NCI-H82 (cell line): ENCODE data around the gene ENTREP1.
"Not testable (repeated sequence)": the region's sequence is repeated elsewhere in the genome, so short reads cannot be mapped to it uniquely, and the experiment has no call there.

Source experiments
- DNase-seq: peaks from one replicate; lab custom pipeline; 2025; lab: John Stamatoyannopoulos, UW

The ENTREP1 gene

DNA sequence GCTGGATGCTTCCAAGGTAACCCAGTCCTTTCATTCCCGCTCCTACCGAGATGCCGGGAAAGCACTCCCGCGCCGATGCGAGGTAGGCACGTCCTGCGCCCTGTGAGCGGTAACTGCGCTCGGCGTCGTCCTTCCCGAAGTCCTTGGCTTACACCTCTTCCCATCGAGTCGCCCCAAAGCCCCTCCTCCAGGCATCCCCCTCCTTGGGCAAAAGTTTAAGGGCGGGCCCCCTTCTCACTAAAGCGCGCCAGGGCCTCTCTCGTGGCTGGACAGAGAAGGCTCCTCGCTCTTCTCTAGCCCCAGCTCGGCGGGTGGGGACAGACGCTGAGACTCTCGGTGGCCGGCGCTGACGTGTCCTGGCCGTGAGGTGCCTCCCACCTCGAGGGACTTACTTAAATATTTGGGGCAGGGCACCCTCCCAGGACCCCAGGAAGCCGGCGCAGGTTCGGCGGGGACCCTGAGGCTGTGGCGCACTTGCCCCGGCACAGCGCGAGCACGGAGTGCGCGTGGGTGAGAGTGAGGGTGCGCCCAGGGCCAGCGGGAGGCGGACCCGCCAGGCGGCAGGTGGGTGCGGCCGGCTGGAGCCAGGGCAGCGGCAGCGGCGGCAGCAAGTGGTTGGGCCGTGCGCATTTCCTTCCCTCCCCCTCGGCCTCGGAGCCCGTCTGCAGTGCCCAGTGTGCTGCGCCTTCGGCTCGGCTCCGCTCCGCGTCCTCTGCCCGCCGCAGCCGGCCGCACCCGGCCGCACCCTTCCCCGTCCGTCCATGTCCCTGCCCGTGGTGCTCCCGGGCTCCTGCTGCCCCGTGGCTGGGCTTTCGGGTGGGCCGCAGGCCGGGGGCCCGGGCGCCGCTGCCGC lies at the start of gene ENTREP1:
TSS of gene ENTREP1 (plus strand) at position 667 of the 853 bp plus-strand sequence. CDS start at position 762, 95 bp downstream.
- DNase-seq = peak; percentile 42

DNA sequence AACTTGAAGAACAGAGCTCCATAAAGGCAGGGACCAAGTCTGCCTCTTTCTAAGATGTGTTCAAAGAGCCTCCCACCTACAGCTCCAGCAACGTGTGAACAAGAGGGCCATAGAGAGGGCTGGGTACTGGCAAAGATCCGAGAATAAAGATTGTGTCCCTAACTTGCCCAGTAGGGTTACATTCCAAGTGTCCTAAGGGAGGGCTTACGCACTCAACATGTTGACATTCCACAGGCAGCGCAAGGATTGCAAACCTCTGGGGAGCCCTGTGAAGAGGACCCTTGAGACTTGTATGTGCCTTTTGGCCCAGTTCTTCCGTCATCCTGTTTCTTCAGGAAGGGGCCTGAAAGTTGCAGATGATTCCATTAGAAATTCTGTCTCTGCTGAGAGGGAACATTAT lies 48.2 kb upstream of the ENTREP1 start:
- no peak for DNase-seq

- no peak for DNase-seq
Measured at GRCh38 chr9:69279084-69279731, 45.8 kb upstream of the ENTREP1 start.

GRCh38 chr9:69279733-69280132 lies 45.3 kb upstream of the ENTREP1 start:
- no peak for DNase-seq

- no peak for DNase-seq
Measured at GRCh38 chr9:69283003-69283402, 42.0 kb upstream of the ENTREP1 start.

GRCh38 chr9:69292078-69292477 lies 32.9 kb upstream of the ENTREP1 start:
- DNase-seq = no peak

DNA sequence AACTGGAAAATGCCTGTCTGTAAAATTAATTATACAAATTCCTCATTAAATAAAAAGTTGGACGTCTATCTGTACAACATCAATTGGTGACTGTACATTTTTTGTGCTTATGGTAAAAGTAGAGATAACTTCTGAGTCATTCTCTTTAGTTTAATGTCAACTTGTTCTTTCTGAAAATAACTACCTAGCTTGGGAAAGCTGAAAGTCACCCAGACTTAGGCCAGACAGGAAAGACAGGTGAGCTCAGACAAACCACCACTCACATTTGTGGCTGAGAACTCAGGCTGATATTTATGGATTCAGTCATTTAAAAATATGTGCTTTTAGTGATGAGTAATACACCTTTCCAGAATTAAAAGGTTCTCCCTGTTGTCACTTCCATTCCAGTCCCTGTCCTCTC lies 31.9 kb upstream of the ENTREP1 start:
- no peak for DNase-seq

GRCh38 chr9:69295872-69296552 lies 29.0 kb upstream of the ENTREP1 start:
- no peak for DNase-seq

- no peak for DNase-seq
Measured at GRCh38 chr9:69297300-69297980, 27.6 kb upstream of the ENTREP1 start.

DNA sequence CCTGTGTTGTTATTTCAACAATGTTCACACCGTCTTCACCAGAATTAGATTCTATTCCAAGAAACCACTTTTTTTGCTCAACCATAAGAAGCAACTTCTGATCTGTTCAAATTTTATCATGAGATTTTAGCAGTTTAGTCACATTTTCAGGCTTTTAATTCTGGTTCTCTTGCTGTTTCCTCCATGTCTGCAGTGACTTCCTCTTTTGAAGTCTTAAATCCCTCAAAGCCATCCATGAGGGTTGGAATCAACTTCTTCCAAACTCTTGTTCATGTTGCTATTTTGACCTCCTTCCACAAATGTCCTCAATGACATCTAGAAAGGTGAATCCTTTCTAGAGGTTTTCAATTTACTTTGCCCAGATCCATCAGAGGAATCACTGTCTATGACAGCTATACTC lies 25.7 kb upstream of the ENTREP1 start:
- DNase-seq = no peak

DNA sequence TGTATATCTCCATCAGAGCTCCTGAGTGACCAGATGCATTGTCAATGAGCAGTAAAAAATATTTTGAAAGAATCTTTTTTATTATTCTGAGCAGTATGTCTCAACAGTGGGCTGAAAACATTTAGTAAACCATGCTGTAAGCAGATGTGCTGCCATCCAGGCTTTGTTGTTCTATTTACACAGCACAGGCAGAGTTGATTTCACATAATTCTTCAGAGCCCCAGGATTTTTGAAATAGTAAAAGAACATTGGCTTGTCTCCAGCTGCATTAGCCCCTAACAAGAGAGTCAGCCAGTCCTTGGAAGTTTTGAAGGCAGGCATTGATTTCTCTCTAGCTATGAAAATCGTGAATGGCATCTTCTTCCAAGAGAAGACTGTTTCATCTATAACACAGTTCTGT lies 25.2 kb upstream of the ENTREP1 start:
- no peak for DNase-seq

GRCh38 chr9:69303331-69303730 lies 21.7 kb upstream of the ENTREP1 start:
- no peak for DNase-seq

DNA sequence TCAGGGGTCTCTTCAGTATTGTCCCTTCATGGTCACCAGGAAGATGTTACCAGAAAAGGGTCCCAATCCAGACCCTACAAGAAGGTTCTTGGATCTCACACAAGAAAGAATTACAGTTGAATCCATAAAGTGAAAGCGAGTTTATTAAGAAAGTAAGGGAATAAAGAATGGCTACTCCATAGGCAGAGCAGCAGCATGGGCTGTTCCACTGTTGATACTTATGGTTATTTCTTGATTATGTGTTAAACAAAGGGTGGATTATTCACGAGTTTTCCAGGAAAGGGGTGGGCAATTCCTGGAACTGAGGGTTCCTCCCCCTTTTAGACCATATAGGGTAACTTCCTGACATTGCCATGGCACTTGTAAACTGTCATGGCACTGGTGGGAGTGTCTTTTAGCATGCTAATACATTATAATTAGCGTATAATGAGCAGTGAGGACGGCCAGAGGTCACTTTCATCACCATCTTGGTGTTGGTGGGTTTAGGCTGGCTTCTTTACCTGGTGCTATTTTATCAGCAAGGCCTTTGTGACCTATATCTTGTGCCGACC lies 18.0 kb upstream of the ENTREP1 start:
- not testable (repeated sequence) for DNase-seq

- DNase-seq = no peak
Measured at GRCh38 chr9:69307446-69308205, 17.4 kb upstream of the ENTREP1 start.

GRCh38 chr9:69308206-69308931 lies 16.6 kb upstream of the ENTREP1 start:
- DNase-seq = no peak

- no peak for DNase-seq
Measured at GRCh38 chr9:69313175-69313574, 11.8 kb upstream of the ENTREP1 start.

GRCh38 chr9:69314547-69314946 lies 10.5 kb upstream of the ENTREP1 start:
- DNase-seq = no peak

DNA sequence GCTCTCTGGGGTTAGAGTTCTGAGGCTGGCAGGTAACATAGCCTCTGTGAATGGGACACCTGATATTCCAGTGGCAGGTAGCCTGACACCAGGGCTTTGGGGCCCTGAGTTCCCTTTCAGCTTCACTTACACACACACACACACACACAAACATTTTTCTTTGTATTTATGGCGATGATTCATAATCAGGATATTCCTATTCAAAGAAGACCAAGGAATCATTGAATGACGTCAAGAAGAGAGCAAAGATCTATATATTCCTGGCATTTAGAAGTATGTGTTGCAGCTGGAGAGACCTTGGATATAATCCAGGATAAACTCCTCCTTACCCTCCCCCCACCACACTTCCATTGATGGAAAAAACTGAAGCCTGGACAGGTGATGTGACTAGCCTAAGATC lies 7.9 kb upstream of the ENTREP1 start:
- DNase-seq = no peak

- no peak for DNase-seq
Measured at GRCh38 chr9:69317894-69318293, 7.1 kb upstream of the ENTREP1 start.

DNA sequence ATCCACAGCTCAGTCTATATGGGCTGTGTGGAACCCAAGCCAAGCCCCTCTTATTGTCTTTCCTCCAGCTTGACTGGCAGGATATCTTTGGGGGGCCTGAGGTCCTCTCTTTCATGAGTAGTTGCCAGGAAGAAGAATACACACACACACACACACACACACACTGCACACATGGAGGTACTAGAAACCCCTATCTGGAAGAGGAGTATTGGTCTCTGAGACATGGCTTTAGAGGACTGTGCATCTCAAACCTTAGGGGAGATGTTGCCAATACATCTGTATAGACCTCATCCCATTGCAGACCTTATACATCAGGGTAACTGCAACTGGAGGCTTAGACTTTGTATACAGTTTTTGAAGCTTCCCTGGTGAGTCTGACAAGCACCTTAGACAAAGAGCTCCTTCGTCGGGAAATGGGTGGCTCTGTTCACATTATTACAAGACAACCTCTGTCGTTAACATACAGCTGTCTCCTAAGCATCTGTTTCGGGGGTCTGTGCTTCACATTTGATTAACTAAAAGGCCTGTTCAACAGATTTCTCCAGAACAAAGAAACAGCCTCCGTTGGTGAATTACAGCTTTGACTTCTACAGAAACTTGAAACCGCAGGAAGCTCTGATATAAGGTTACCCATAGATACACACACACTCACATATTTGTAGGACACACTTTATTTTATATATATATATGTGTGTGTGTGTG lies 5.5 kb upstream of the ENTREP1 start:
- no peak for DNase-seq
